ENCODE measurements around the gene EIF4A3.
"Not testable (repeated sequence)": the region's sequence is repeated elsewhere in the genome, so short reads cannot be mapped to it uniquely, and the experiment has no call there.

Gene EIF4A3

DNA sequence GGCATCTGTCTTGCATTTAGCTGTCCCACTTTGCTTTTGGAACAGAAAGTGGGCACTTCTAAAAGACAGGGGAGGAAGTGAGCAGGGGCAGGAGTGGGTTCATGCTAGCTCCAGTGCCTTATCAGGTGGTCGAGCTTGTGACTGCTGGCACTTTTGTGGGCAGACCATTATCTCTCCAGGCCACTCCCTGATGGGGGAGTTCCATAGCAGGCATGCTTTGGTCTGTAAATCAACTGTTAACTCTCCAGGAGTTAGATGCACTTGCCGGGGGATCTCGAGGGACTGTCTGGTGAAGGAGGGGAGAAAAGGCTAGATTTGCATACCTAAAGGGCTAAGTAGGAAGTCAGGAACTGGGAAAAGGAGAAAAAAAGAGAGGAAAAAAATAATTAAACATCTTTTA, 13.6 kb upstream of the EIF4A3 start:
- no peaks in the 10 kb centered on the region for H3K27me3 ChIP-seq (ENCODE audit: insufficient read depth, low read length, poor library complexity)
- H4K5ac ChIP-seq (ENCODE audit: low read length): no peak overlapping the region
- H3K4me3 ChIP-seq (ENCODE audit: low read length): no peak overlapping the region
- no peak overlapping the region for H2BK120ac ChIP-seq (ENCODE audit: low read depth, low read length)
- H2BK5ac ChIP-seq (ENCODE audit: low read length): no peak overlapping the region
- no peaks in the 10 kb centered on the region for H3K79me1 ChIP-seq (ENCODE audit: low read length)
- peaks cover 7% of the 10 kb centered on the region for H3K4me1 ChIP-seq (ENCODE audit: control insufficient read depth, low read depth, low read length)
- no peak overlapping the region for H2AK5ac ChIP-seq (ENCODE audit: low read length)
- H2BK15ac ChIP-seq (replicated peaks; ENCODE audit: low read depth): no peak overlapping the region
- H3K18ac ChIP-seq (ENCODE audit: low read length): no peak overlapping the region
- no peak overlapping the region for H3K9ac ChIP-seq (ENCODE audit: low read length)
- DNase-seq: no peak
- H3K79me2 ChIP-seq (ENCODE audit: control insufficient read depth, insufficient read depth, low read length): no peaks in the 10 kb centered on the region
- no peak overlapping the region for H4K8ac ChIP-seq (ENCODE audit: low read depth, low read length)
- no peak overlapping the region for H3K23ac ChIP-seq (ENCODE audit: low read length)
- no CpG with 5 or more reads among the region's 3 CpGs for WGBS (ENCODE audit: extremely low coverage, insufficient coverage, low lambda C conversion rate)
- no peak overlapping the region for H3K4ac ChIP-seq (ENCODE audit: low read depth, low read length)
- peak overlapping the region; percentile 53 for H3K56ac ChIP-seq (ENCODE audit: low read length)
- H3K4me2 ChIP-seq (ENCODE audit: low read length): no peak overlapping the region
- no peak overlapping the region for H3K27ac ChIP-seq (ENCODE audit: low read depth, low read length)
- no peaks in the 10 kb centered on the region for H3K36me3 ChIP-seq (ENCODE audit: control insufficient read depth, insufficient read depth, low read length)

DNA sequence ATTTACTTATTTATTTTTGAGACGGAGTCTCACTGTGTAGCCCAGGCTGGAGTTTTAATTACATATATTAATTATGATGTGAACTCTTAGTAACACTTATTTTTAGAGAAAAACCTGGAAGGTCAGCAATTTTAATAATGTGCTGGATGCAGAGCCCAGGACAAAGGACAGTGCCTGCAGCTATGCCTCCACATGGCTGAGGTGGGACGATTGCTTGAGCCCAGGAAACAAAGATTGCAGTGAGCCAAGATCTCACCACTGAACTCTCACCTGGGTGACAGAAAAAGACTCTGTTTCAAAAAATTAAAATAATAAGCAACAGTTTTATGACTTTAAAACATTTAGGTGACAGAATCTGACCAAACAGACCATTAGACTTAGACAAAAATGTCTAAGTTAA, 11.9 kb upstream of the EIF4A3 start:
- WGBS (ENCODE audit: extremely low coverage, insufficient coverage, low lambda C conversion rate): no CpG with 5 or more reads among the region's 2 CpGs

DNA sequence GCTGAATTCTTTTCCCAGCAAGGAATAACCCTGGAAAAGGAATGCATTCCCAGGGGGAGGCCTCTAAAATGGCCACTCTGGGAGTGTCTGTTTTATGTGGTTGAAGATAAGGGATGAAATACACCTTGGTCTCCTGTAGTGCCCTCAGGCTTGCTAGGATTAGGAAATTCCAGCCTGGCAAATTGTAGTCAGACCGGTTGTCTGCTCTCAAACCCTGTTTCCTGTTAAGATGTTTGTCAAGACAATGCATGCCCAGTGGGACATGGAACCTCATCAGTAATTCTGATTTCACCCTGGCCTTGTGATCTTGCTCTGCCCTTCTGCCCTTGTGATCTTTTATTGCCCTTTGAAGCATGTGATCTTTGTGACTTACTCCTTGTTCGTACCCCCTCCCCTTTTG, 8.7 kb upstream of the EIF4A3 start:
- not testable (repeated sequence) for H3K23ac ChIP-seq (ENCODE audit: low read length); H3K79me1 ChIP-seq (ENCODE audit: low read length); H3K9ac ChIP-seq (ENCODE audit: low read length); H3K4me3 ChIP-seq (ENCODE audit: low read length); H3K18ac ChIP-seq (ENCODE audit: low read length); H3K4me1 ChIP-seq (ENCODE audit: control insufficient read depth, low read depth, low read length); H3K79me2 ChIP-seq (ENCODE audit: control insufficient read depth, insufficient read depth, low read length); H3K4ac ChIP-seq (ENCODE audit: low read depth, low read length); H2BK15ac ChIP-seq (replicated peaks; ENCODE audit: low read depth); H2AK5ac ChIP-seq (ENCODE audit: low read length); H4K8ac ChIP-seq (ENCODE audit: low read depth, low read length); H4K5ac ChIP-seq (ENCODE audit: low read length); H3K27ac ChIP-seq (ENCODE audit: low read depth, low read length); H3K36me3 ChIP-seq (ENCODE audit: control insufficient read depth, insufficient read depth, low read length); H3K27me3 ChIP-seq (ENCODE audit: insufficient read depth, low read length, poor library complexity); H2BK120ac ChIP-seq (ENCODE audit: low read depth, low read length); H3K4me2 ChIP-seq (ENCODE audit: low read length); H3K56ac ChIP-seq (ENCODE audit: low read length); H2BK5ac ChIP-seq (ENCODE audit: low read length)
- DNase-seq: peak; percentile 61
- WGBS (ENCODE audit: extremely low coverage, insufficient coverage, low lambda C conversion rate): no CpG with 5 or more reads among the region's 2 CpGs

More for the DNA sequence above, 11.9 kb upstream of the EIF4A3 start:
- Histone ChIP-seq H3K36me3 (ENCODE audit: control insufficient read depth, insufficient read depth, low read length) (no peaks in the 10 kb centered on the region), H3K4me1 (ENCODE audit: control insufficient read depth, low read depth, low read length) (peaks cover 7% of the 10 kb centered on the region), H2BK120ac (ENCODE audit: low read depth, low read length) (no peak overlapping the region), H4K5ac (ENCODE audit: low read length) (no peak overlapping the region), H3K4me3 (ENCODE audit: low read length) (no peak overlapping the region), H3K56ac (ENCODE audit: low read length) (no peak overlapping the region), H3K4me2 (ENCODE audit: low read length) (no peak overlapping the region), H3K23ac (ENCODE audit: low read length) (no peak overlapping the region), H2BK5ac (ENCODE audit: low read length) (no peak overlapping the region), H3K18ac (ENCODE audit: low read length) (no peak overlapping the region), H4K8ac (ENCODE audit: low read depth, low read length) (no peak overlapping the region), H3K27me3 (ENCODE audit: insufficient read depth, low read length, poor library complexity) (no peaks in the 10 kb centered on the region), H3K79me1 (ENCODE audit: low read length) (no peaks in the 10 kb centered on the region), H3K9ac (ENCODE audit: low read length) (no peak overlapping the region), H3K4ac (ENCODE audit: low read depth, low read length) (no peak overlapping the region), H3K79me2 (ENCODE audit: control insufficient read depth, insufficient read depth, low read length) (no peaks in the 10 kb centered on the region), H3K27ac (ENCODE audit: low read depth, low read length) (no peak overlapping the region), H2AK5ac (ENCODE audit: low read length) (no peak overlapping the region), H2BK15ac (replicated peaks; ENCODE audit: low read depth) (no peak overlapping the region)
- DNase-seq: no peak

DNA sequence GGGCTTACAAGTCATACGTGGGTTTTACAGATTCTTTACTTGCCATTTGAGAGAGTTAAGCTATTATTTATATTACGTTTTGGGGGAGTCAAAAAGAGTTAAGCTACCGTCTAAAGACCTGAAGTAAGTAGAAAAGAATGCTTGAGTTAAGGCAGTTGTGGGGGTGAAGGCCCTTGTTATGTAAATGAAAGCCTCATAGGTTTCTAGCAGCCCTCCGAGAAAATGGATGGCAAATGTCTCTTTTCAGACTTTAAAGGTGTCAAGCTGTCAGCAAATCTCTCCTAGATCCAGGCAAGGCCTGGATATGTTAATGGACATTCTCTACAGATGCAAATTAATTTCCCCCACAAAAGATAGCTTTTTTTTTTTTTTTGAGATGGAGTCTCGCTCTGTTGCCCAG, 7.2 kb upstream of the EIF4A3 start:
- Histone ChIP-seq H3K4ac (ENCODE audit: low read depth, low read length) (no peak overlapping the region), H3K79me2 (ENCODE audit: control insufficient read depth, insufficient read depth, low read length) (no peaks in the 10 kb centered on the region), H3K4me1 (ENCODE audit: control insufficient read depth, low read depth, low read length) (no peaks in the 10 kb centered on the region), H2BK5ac (ENCODE audit: low read length) (no peak overlapping the region), H3K4me3 (ENCODE audit: low read length) (no peak overlapping the region), H2AK5ac (ENCODE audit: low read length) (no peak overlapping the region), H4K5ac (ENCODE audit: low read length) (no peak overlapping the region), H4K8ac (ENCODE audit: low read depth, low read length) (no peak overlapping the region), H3K27me3 (ENCODE audit: insufficient read depth, low read length, poor library complexity) (no peaks in the 10 kb centered on the region), H3K79me1 (ENCODE audit: low read length) (no peaks in the 10 kb centered on the region), H3K23ac (ENCODE audit: low read length) (no peak overlapping the region), H3K27ac (ENCODE audit: low read depth, low read length) (no peak overlapping the region), H3K18ac (ENCODE audit: low read length) (no peak overlapping the region), H2BK15ac (replicated peaks; ENCODE audit: low read depth) (no peak overlapping the region), H3K9ac (ENCODE audit: low read length) (no peak overlapping the region), H2BK120ac (ENCODE audit: low read depth, low read length) (no peak overlapping the region), H3K36me3 (ENCODE audit: control insufficient read depth, insufficient read depth, low read length) (no peaks in the 10 kb centered on the region), H3K56ac (ENCODE audit: low read length) (no peak overlapping the region), H3K4me2 (ENCODE audit: low read length) (no peak overlapping the region)
- DNase-seq: no peak
- no CpG with 5 or more reads among the region's 5 CpGs for WGBS (ENCODE audit: extremely low coverage, insufficient coverage, low lambda C conversion rate)

DNA sequence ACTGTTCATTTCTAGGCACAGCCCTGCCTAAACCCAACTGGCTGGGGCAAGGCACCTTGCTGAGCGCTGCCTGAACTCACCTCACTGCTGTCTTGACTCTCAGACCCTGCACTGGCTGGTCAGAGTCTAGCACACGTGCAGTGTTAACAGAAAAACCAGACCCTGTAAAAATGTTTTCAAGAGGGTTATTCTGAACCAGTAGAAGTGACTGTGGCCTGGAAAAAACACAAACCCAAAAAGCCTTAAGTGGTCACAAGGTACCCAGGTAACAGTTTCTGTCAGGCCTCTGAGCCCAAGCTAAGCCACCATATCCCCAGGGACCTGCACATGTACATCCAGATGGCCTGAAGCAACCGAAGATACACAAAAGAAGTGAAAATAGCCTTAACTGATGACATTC, 6.1 kb upstream of the EIF4A3 start:
- H3K79me1 ChIP-seq (ENCODE audit: low read length): peaks cover 3% of the 10 kb centered on the region
- WGBS (ENCODE audit: extremely low coverage, insufficient coverage, low lambda C conversion rate): no CpG with 5 or more reads among the region's 3 CpGs
- peaks cover 3% of the 10 kb centered on the region for H3K79me2 ChIP-seq (ENCODE audit: control insufficient read depth, insufficient read depth, low read length)
- no peak overlapping the region for H4K8ac ChIP-seq (ENCODE audit: low read depth, low read length)
- no peak overlapping the region for H3K27ac ChIP-seq (ENCODE audit: low read depth, low read length)
- H2BK15ac ChIP-seq (replicated peaks; ENCODE audit: low read depth): no peak overlapping the region
- H3K4me3 ChIP-seq (ENCODE audit: low read length): no peak overlapping the region
- H3K36me3 ChIP-seq (ENCODE audit: control insufficient read depth, insufficient read depth, low read length): no peaks in the 10 kb centered on the region
- no peak overlapping the region for H3K9ac ChIP-seq (ENCODE audit: low read length)
- H3K56ac ChIP-seq (ENCODE audit: low read length): no peak overlapping the region
- H2BK120ac ChIP-seq (ENCODE audit: low read depth, low read length): no peak overlapping the region
- H3K23ac ChIP-seq (ENCODE audit: low read length): no peak overlapping the region
- H2BK5ac ChIP-seq (ENCODE audit: low read length): no peak overlapping the region
- H3K4me1 ChIP-seq (ENCODE audit: control insufficient read depth, low read depth, low read length): no peaks in the 10 kb centered on the region
- no peak overlapping the region for H3K4me2 ChIP-seq (ENCODE audit: low read length)
- no peak overlapping the region for H2AK5ac ChIP-seq (ENCODE audit: low read length)
- no peak overlapping the region for H4K5ac ChIP-seq (ENCODE audit: low read length)
- no peaks in the 10 kb centered on the region for H3K27me3 ChIP-seq (ENCODE audit: insufficient read depth, low read length, poor library complexity)
- no peak overlapping the region for H3K18ac ChIP-seq (ENCODE audit: low read length)
- no peak for DNase-seq
- H3K4ac ChIP-seq (ENCODE audit: low read depth, low read length): no peak overlapping the region

DNA sequence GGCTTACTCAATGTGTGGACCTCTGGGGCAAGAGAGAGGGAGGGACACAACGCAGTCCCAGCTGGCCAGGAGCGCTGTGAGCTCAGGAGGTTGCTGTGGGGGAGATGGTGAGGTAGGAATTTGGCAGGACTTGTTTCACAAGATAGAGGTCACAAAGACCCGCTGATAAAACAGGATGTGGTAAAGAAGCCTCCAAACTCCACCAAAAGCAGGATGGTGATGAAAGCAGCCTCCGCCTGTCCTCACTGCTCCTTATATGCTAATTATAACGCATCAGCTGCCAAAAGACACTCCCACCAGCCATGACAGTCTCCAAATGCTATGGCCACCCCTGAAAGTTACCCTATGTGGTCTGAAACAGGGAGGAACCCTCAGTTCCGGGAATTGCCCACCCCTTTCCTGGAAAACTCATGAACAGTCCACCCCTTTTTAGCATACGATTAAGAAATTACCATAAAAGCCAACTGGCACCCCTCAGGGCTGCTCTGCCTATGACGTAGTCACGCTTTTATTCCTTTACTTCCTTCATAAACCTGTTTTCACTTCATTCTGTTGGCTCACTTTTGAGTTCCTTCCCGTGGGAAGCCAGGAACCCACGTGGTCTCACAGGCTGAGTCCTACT, 5.3 kb upstream of the EIF4A3 start:
- Histone ChIP-seq H3K4me1 (ENCODE audit: control insufficient read depth, low read depth, low read length) (no peaks in the 10 kb centered on the region), H2AK5ac (ENCODE audit: low read length) (no peak overlapping the region), H3K79me1 (ENCODE audit: low read length) (peaks cover 3% of the 10 kb centered on the region), H3K36me3 (ENCODE audit: control insufficient read depth, insufficient read depth, low read length) (no peaks in the 10 kb centered on the region), H2BK15ac (replicated peaks; ENCODE audit: low read depth) (no peak overlapping the region), H3K4ac (ENCODE audit: low read depth, low read length) (no peak overlapping the region), H2BK5ac (ENCODE audit: low read length) (no peak overlapping the region), H3K27ac (ENCODE audit: low read depth, low read length) (no peak overlapping the region), H2BK120ac (ENCODE audit: low read depth, low read length) (no peak overlapping the region), H3K4me3 (ENCODE audit: low read length) (no peak overlapping the region), H3K23ac (ENCODE audit: low read length) (peak overlapping the region; percentile 24), H4K8ac (ENCODE audit: low read depth, low read length) (no peak overlapping the region), H3K9ac (ENCODE audit: low read length) (no peak overlapping the region), H4K5ac (ENCODE audit: low read length) (no peak overlapping the region), H3K27me3 (ENCODE audit: insufficient read depth, low read length, poor library complexity) (no peaks in the 10 kb centered on the region), H3K18ac (ENCODE audit: low read length) (no peak overlapping the region), H3K56ac (ENCODE audit: low read length) (no peak overlapping the region), H3K4me2 (ENCODE audit: low read length) (no peak overlapping the region), H3K79me2 (ENCODE audit: control insufficient read depth, insufficient read depth, low read length) (peaks cover 5% of the 10 kb centered on the region)
- no CpG with 5 or more reads among the region's 11 CpGs for WGBS (ENCODE audit: extremely low coverage, insufficient coverage, low lambda C conversion rate)
- DNase-seq: peak; percentile 24

Measured in mesendoderm (in vitro differentiated cells).